Fibroblast of pulmonary artery (primary cell): Measurements from ENCODE around the gene POLK.
"Not testable (repeated sequence)": the region's sequence is repeated elsewhere in the genome, so short reads cannot be mapped to it uniquely, and the experiment has no call there.

ENCODE experiments used
- DNase-seq: peaks from one replicate; pipeline ENCODE4 v3.0.0-alpha.2; 2010; ENCODE audit warnings: low read depth
- H3K4me3 ChIP-seq: replicated peaks from 2 replicates; pipeline ENCODE4 v1.5.1; 2011; ENCODE audit warnings: low read depth, mild to moderate bottlenecking, control low read depth, low read length, moderate library complexity
- TF ChIP-seq, protein P1 (sequence below): IDR thresholded peaks from 2 replicates; pipeline ENCODE4 v1.5.1; 2011; ENCODE audit warnings: mild to moderate bottlenecking, control low read depth, low read length, inconsistent platforms; ENCODE audit errors: missing control alignments

Gene POLK

GRCh38 chr5:75491621-75492020 lies 20.1 kb upstream of the POLK start:
- no peak overlapping the region for H3K4me3 ChIP-seq
- TF ChIP-seq, protein P1, sequence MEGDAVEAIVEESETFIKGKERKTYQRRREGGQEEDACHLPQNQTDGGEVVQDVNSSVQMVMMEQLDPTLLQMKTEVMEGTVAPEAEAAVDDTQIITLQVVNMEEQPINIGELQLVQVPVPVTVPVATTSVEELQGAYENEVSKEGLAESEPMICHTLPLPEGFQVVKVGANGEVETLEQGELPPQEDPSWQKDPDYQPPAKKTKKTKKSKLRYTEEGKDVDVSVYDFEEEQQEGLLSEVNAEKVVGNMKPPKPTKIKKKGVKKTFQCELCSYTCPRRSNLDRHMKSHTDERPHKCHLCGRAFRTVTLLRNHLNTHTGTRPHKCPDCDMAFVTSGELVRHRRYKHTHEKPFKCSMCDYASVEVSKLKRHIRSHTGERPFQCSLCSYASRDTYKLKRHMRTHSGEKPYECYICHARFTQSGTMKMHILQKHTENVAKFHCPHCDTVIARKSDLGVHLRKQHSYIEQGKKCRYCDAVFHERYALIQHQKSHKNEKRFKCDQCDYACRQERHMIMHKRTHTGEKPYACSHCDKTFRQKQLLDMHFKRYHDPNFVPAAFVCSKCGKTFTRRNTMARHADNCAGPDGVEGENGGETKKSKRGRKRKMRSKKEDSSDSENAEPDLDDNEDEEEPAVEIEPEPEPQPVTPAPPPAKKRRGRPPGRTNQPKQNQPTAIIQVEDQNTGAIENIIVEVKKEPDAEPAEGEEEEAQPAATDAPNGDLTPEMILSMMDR = no peak
- no peak for DNase-seq

DNA sequence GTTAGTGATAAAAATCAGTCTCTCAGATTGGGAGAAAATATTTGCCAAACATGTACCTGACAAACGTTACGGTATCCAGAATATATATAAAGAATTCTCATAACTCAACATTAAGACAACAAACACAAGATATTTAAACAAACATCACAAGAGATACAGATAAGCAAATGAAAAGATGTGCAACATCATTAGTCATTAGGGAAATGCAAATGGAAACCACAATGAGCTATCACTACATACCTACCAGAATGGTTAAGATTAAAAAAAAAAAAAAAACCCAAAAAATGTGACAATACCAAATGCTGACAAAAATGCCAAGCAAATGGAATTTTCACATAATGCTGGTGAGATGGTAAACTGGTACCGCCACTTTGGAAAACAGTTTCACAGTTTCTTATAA lies 15.7 kb upstream of the POLK start:
- no peak for DNase-seq
- no peak overlapping the region for H3K4me3 ChIP-seq
- TF ChIP-seq, protein P1 = no peak

GRCh38 chr5:75498208-75498777 lies 13.4 kb upstream of the POLK start:
- DNase-seq = no peak
- TF ChIP-seq, protein P1 = no peak
- H3K4me3 ChIP-seq = no peak overlapping the region

- not testable (repeated sequence) for DNase-seq, H3K4me3 ChIP-seq
Observed at GRCh38 chr5:75498875-75499274, 12.8 kb upstream of the POLK start.

GRCh38 chr5:75505112-75505511 lies 6.6 kb upstream of the POLK start:
- H3K4me3 ChIP-seq, DNase-seq: not testable (repeated sequence)

DNA sequence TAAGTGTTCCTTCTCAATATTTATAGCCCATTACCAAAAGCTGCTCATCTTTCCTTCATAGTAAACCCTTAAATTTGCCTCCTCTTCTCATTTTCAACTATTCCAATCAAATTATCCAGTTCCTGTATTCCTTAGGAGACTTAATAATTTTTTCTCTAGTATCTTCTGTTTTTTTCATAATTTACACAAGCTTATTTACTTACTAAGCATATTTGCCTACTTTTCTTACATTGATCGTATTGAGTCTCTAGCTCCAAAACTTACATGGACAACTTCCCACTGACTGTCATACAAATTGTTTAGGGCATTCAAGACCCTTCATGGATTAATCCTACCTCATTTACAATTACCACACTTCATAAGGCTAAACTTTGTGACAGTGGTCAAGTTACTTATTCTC lies 3.9 kb upstream of the POLK start:
- no peak overlapping the region for H3K4me3 ChIP-seq
- TF ChIP-seq, protein P1 = no peak
- no peak for DNase-seq

DNA sequence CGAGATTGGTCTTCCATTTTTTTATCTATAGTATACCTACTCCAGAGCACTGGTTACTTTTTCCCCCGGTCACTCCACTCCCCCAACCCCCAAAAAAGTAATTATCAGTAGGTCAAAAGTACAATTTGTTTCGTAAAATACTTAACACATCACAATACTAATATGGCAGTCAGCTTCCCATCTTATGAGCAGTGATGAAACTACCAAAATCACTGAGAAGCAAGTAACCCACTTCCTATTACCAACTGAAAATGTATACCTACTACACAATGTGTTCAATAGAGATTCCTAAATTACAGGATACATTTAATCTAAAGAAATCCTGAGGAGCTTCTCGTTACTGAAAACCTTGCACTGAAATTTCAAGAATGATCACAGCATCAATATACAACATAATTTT lies 2.1 kb upstream of the POLK start:
- peak overlapping the region; percentile 76 for H3K4me3 ChIP-seq
- peak; percentile 14 for DNase-seq

GRCh38 chr5:75509956-75510355 lies 1.7 kb upstream of the POLK start:
- peak; percentile 78 for DNase-seq
- TF ChIP-seq, protein P1 = no peak

More for the DNA sequence above, 2.1 kb upstream of the POLK start:
- TF ChIP-seq, protein P1 = no peak

More at GRCh38 chr5:75509956-75510355, 1.7 kb upstream of the POLK start:
- peak overlapping the region; percentile 76 for H3K4me3 ChIP-seq
